Suprapubic skin (tissue), 3 donors: ENCODE measurements around the gene ARPC4.

Experiments used
- CTCF ChIP-seq, 2 donors: fragments of 200-600 bp in 1 of 2; fragments of 450-650 bp in 1 of 2; sonication (generic) in 1 of 2; IDR thresholded peaks; one replicate each; pipeline ENCODE4 v1.5.1; 2016 to 2019; ENCODE audit warnings: antibody characterized with exemption in 2 of 2, mild to moderate bottlenecking in 1 of 2, moderate library complexity in 1 of 2
- EP300 ChIP-seq: sonication (generic); formaldehyde crosslinking; IDR thresholded peaks from one replicate; pipeline ENCODE4 v1.6.1; 2017; ENCODE audit warnings: antibody characterized with exemption
- POLR2A ChIP-seq, 2 donors: fragments of 450-650 bp; IDR thresholded peaks; one replicate each; pipeline ENCODE4 v1.6.1; 2017; ENCODE audit warnings: antibody characterized with exemption in 2 of 2, mild to moderate bottlenecking in 2 of 2, moderate library complexity in 2 of 2

- no peak for TF ChIP-seq POLR2A (IDR thresholded peaks at IDR 0.05)
- no peak for TF ChIP-seq CTCF (IDR thresholded peaks at IDR 0.05)
- no peak for TF ChIP-seq EP300
These were observed 7.3 kb upstream of the ARPC4 start for GRCh38 chr3:9785602-9786001.
